Activated effector memory CD4-positive, alpha-beta T cell treated with anti-CD3 and anti-CD28 coated beads, Interleukin-2, amount 50 U/mL, for 16 hours (primary cell): ENCODE results near the gene ADARB2.
"Not testable (repeated sequence)": the region's sequence is repeated elsewhere in the genome, so short reads cannot be mapped to it uniquely, and the experiment has no call there.

Experiments used
- DNase-seq: peaks from one replicate; pipeline ENCODE4 v3.0.0-alpha.2; 2020

Gene ADARB2

GRCh38 chr10:1174022-1174421 lies 563.3 kb downstream of the ADARB2 start:
- DNase-seq, result no peak

- no peak for DNase-seq
Observed at GRCh38 chr10:1173091-1173490, 564.2 kb downstream of the ADARB2 start.

- DNase-seq, result no peak
Observed at GRCh38 chr10:1172256-1172984, 564.9 kb downstream of the ADARB2 start.

GRCh38 chr10:1171586-1171985 lies 565.7 kb downstream of the ADARB2 start:
- DNase-seq, result no peak

GRCh38 chr10:1171182-1171581 lies 566.1 kb downstream of the ADARB2 start:
- DNase-seq, result no peak

GRCh38 chr10:1170867-1171180 lies 566.5 kb downstream of the ADARB2 start:
- DNase-seq, result no peak

GRCh38 chr10:1169981-1170866 lies 567.1 kb downstream of the ADARB2 start:
- DNase-seq, result no peak

GRCh38 chr10:1169186-1169885 lies 568.0 kb downstream of the ADARB2 start:
- DNase-seq, result peak; percentile 58

GRCh38 chr10:1168763-1169162 lies 568.6 kb downstream of the ADARB2 start:
- peak; percentile 31 for DNase-seq

GRCh38 chr10:1166828-1167275 lies 570.5 kb downstream of the ADARB2 start:
- peak; percentile 31 for DNase-seq

GRCh38 chr10:1166101-1166827 lies 571.1 kb downstream of the ADARB2 start:
- peak; percentile 21 for DNase-seq

- no peak for DNase-seq
Observed at GRCh38 chr10:1163831-1164230, 573.5 kb downstream of the ADARB2 start.

- DNase-seq, result peak; percentile 24
Observed at GRCh38 chr10:1163204-1163660, 574.1 kb downstream of the ADARB2 start.

GRCh38 chr10:1162481-1163203 lies 574.7 kb downstream of the ADARB2 start:
- DNase-seq, result peak; percentile 22

GRCh38 chr10:1161315-1161673 lies 576.0 kb downstream of the ADARB2 start:
- DNase-seq, result not testable (repeated sequence)

GRCh38 chr10:1160561-1161314 lies 576.6 kb downstream of the ADARB2 start:
- peak; percentile 37 for DNase-seq

- DNase-seq, result peak; percentile 36
Observed at GRCh38 chr10:1159131-1160061, 577.9 kb downstream of the ADARB2 start.

GRCh38 chr10:1158536-1158935 lies 578.8 kb downstream of the ADARB2 start:
- peak; percentile 33 for DNase-seq

GRCh38 chr10:1158066-1158465 lies 579.3 kb downstream of the ADARB2 start:
- peak; percentile 25 for DNase-seq

- DNase-seq, result no peak
Observed at GRCh38 chr10:1157615-1157933, 579.8 kb downstream of the ADARB2 start.
